NOMO-1 treated with dmso at 0.1 percent for 144 hours (cell line): ENCODE measurements around the gene TTLL4.

ENCODE experiments used
- DNase-seq: peaks from one replicate; lab custom pipeline; 2025; ENCODE audit not compliant: unreplicated experiment; lab: John Stamatoyannopoulos, UW

TTLL4 gene

GRCh38 chr2:218710687-218711549, at the start of gene TTLL4:
Gene TTLL4, plus strand, starts transcription at chr2:218710835. Its CDS starts 26,842 bp downstream, at chr2:218737677.
- peak; percentile 97 for DNase-seq

DNA sequence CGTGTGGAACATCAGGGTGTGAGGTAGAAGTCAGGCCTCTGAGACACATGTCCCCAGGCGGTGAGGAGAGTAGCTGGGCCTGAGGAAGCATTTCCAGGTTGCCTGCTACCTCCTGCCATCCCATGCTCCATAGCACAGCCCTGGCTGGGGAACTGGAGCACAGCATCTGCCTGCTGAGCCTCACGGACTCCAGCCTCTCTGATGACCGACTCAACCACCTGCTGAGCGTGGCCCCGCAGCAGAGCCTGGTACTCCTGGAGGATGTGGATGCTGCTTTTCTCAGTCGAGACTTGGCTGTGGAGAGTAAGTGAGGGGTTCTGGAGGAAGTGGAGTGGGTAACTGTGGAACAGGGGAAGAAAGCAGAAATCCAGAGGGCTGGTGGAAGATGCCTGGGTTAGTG, 48.3 kb upstream of the TTLL4 start:
- DNase-seq, result no peak

DNA sequence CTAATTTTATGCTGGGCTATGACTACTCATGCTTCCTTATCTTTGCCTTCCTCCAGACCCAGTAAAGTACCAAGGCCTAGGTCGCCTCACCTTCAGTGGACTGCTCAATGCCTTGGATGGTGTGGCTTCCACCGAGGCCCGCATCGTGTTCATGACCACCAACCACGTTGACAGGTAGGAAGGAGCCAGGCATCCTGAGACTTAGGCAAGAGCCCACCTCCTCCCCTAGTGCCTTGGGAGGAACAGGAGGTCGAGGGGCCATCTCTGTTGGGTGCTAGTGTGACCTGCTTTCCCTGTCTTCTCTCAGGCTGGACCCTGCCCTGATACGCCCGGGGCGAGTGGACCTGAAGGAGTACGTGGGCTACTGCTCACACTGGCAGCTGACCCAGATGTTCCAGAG, 47.8 kb upstream of the TTLL4 start:
- DNase-seq, result no peak

- DNase-seq, result no peak
Measured at GRCh38 chr2:218663901-218664300, 46.7 kb upstream of the TTLL4 start.

DNA sequence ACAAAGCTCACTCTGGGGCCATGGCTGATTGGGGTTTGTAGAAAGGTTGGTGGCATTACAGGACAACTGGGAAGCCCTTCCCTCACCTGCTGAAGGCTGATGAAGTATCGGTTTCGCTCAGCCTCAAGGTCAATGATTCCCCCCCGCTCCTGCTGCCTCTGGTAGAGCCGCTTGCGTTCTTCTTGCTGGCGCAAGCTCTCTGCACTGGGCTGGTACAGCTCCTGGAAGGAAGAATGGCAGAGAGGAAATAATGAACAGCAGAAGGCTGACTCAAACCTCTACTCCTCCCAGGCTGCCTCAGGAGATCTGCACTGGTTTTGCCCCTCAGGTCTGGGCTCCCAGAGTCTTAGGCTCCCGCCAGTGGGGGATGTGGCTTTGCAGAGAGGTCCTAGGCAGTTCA, 46.0 kb upstream of the TTLL4 start:
- no peak for DNase-seq

GRCh38 chr2:218671097-218671653, 39.5 kb upstream of the TTLL4 start:
- no peak for DNase-seq

DNA sequence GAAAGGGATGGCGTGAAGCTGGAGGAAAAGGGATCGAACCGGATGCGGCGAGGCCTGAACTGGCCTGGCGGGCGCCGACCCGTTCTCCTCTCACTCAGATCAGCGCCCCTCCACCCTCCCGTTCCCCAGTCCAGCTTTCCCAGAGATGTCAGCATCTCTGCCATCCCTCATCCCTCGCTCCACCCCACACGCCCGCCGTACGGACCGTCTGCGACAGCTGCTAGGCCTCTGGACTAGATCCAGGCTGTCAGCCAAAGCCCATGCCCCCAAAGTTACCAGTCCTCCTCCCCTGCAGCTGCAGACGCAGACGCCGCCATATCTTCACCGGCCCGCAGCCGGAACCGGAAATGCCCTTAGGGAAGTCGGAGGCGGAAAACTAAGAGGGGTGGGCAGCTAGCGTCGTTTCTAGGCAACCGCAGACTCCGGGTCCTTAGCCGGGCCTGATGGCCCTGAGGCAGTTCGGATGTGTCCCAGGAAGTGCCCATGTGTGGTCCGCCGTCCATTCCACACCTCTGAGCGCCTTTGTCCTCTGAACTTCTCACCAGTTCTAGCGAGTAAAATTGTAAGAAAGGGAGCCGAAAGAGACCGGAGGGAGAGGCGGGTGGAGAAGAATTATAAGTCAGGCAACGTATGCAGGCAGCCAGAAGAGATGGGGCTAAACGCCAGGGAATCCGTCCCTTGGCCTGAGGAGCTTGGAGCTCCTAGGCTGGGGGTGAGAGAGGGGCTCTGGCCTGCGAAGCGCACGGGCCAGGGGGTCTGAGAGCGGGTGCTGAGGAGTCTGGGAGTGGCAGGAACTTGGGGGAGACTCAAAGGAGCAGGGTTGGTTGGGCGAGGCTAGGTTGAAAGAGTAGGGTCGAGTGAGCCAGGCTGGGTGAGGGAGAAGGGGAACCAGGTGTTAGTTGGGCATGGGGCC, 38.7 kb upstream of the TTLL4 start, which contains the start of the genes RNF25 and STK36:
TSS of gene RNF25 (minus strand) at position 349 of the 913 bp plus-strand sequence. CDS start at position 317, 32 bp downstream.
TSS of gene STK36 (plus strand) at position 433 of the 913 bp plus-strand sequence. CDS start 744 bp downstream, outside the sequence.
- peak; percentile 80 for DNase-seq

DNA sequence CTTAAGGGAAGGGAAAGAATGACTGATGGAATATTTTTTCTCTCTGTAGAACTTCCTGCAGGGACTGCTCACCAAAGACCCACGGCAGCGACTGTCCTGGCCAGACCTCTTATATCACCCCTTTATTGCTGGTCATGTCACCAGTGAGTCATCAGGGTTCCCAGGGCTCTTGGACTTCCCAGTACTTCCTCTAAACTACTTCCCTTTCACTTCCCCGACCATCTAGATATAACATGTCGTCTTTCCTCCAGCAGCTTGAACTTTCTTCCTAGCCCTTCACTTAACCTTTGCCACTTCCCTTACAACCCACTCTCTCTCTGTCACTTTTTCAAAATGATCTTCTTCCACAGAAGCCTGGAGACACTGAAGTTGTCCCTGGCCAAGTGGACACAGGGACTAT, 31.5 kb upstream of the TTLL4 start:
- peak; percentile 3 for DNase-seq

GRCh38 chr2:218680061-218680460, 30.6 kb upstream of the TTLL4 start:
- DNase-seq, result no peak

DNA sequence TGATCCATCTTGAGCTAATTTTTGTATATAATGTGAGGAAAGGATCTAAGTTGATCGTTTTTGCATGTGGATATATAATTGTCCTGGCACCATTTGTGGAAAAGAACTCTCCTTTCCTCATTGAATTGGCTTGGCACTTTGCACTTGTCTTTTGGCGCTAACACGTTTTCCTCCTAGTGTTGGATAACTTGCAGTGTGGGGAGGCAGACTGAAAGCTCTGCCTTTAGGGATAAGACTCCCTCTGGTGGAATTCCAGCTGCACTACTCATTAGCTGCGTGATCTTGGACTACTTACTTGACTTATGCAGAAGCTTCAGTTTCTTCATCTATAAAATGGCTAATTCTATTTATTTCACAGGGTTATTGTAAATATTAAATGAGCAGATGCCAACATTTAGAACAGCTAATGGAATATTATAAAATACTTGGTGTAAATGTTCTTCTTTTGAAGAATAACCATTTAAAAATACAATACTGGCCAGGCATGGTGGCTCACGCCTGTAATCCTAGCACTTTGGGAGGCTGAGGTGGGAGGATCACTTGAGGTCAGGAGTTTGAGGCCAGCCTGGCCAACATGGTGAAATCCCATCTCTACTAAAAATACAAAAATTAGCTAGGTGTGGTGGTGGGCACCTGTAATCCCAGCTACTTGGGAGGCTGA, 23.1 kb upstream of the TTLL4 start:
- DNase-seq, result peak; percentile 36

DNA sequence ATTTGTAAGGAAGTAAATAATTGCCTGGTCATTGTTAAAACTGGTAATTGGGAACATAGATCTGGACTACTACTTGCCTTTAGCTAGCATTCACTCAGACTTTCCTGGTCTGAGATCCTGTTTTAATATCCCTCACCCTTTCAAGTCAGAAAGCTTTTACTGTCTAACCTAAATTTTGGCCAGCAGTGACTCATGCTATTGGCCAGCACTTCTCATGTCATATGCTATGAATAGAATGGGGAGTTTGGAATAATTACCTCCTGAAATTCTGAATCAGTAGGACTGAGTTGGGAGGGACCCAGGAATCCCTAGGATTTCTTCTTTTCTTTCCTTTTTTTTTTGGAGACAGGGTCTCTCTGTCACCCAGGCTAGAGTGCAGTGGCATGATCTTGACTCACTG, 19.4 kb upstream of the TTLL4 start:
- DNase-seq, result no peak

- no peak for DNase-seq
Measured at GRCh38 chr2:218694405-218695145, 16.1 kb upstream of the TTLL4 start.

DNA sequence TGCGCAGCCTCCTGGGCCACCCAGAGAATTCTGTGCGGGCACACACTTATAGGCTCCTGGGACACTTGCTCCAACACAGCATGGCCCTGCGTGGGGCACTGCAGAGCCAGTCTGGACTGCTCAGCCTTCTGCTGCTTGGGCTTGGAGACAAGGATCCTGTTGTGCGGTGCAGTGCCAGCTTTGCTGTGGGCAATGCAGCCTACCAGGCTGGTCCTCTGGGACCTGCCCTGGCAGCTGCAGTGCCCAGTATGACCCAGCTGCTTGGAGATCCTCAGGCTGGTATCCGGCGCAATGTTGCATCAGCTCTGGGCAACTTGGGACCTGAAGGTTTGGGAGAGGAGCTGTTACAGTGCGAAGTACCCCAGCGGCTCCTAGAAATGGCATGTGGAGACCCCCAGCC, 11.8 kb upstream of the TTLL4 start:
- no peak for DNase-seq

GRCh38 chr2:218701806-218702205, 8.8 kb upstream of the TTLL4 start:
- DNase-seq, result no peak

DNA sequence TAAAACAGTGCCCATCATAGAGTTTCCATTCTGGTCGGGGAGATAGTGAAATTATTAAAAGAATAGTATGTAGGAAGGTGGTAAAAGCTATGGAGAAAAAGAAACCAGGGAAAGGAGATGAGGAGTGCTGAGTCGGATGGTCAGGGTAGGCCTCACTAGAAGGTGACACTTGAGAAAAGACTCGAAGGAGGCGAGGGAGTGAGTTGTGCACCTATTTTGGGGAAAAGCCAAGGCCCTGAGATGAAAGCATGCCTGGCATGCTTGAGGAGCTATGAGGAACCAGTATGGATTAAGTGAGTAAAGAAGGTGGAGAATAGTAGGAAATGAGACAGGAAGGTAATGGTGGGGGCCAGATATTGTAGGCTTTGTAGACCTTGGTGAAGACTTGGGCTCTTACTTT, 7.3 kb upstream of the TTLL4 start:
- no peak for DNase-seq

DNA sequence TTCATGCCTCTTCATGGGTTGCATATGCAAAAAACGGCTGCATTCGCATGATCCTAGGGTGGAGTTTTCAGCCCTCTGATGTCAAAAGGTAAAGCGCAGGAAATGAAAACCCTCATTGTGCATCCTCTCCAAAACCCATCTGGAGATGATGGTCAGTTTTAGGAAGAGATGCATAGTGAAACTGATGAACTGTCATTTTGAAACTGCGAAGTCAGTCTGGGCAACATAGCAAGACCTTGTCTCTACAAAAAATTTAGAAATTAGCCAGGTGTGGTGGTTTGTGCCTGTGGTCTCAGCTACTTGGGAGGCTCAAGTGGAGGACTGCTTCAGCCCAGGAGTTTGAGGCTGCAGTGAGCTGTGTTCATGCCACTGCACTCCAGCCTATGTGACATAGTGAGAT, 2.5 kb upstream of the TTLL4 start:
- DNase-seq, result no peak

- DNase-seq, result no peak
Measured at GRCh38 chr2:218709908-218710307, 727 bp upstream of the TTLL4 start.

DNA sequence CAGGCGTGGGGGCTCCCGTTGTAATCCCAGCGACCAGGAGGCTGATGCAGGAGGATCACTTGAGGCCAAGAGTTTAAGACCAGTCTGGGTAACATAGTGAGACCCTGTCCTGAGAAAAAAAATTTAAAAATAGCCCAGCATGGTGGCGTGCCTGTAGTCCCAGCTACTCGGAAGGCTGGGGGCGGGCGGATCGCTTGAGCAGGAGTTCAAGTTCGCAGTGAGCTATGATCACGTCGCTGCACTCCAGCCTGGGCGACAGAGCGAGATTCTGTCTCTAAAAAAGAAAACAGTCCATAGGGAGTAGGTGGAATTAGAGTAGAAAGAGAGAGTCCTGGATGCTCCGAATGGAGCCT, 325 bp upstream of the TTLL4 start:
- DNase-seq, result no peak

DNA sequence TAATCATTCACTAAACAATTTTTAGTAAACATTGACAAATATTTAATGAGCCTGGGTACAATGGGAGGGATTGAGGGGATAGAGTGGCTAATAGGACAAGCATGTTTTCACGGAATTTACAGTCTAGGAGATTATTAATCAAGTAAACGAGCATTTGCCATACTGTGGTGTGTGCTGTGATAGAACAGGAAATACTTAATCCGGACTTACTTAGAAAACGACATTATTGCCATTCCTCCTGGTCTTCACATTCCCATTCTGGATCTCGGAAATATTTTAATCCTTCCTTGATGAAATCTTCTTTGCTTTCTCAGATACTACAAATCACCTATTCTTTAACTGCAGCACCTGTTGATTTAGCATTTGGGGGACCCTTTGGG, 905 bp downstream of the TTLL4 start:
- no peak for DNase-seq

GRCh38 chr2:218713922-218714321, 3.3 kb downstream of the TTLL4 start:
- DNase-seq, result no peak
